Suprapubic skin (tissue), 4 donors: ENCODE measurements around the gene PCDHA1. TPM values are rescaled to one million over a fixed set of nuclear protein-coding genes. Genes with fewer than 3 reads are reported as not detected.

Experiments used
- DNase-seq, 2 donors: peaks; one replicate each; pipeline ENCODE4 v3.0.0-alpha.2; 2019; ENCODE audit warnings: low spot score in 2 of 2
- H3K27ac ChIP-seq: fragments of 200-600 bp; sonication (generic); one replicate; pipeline ENCODE4 v1.5.1; 2019
- H3K27me3 ChIP-seq: fragments of 200-600 bp; sonication (generic); one replicate; pipeline ENCODE4 v1.5.1; 2019
- H3K36me3 ChIP-seq: fragments of 200-600 bp; sonication (generic); one replicate; pipeline ENCODE4 v1.5.1; 2019
- H3K4me1 ChIP-seq: fragments of 200-600 bp; sonication (generic); one replicate; pipeline ENCODE4 v1.5.1; 2019
- H3K4me3 ChIP-seq: fragments of 200-600 bp; sonication (generic); one replicate; pipeline ENCODE4 v1.5.1; 2019; ENCODE audit warnings: mild to moderate bottlenecking
- H3K9me3 ChIP-seq: fragments of 200-600 bp; sonication (generic); one replicate; pipeline ENCODE4 v1.5.1; 2019
- EP300 ChIP-seq: sonication (generic); formaldehyde crosslinking; IDR thresholded peaks from one replicate; pipeline ENCODE4 v1.6.1; 2017; ENCODE audit warnings: antibody characterized with exemption
- POLR2A ChIP-seq, 2 donors: fragments of 450-650 bp; IDR thresholded peaks; one replicate each; pipeline ENCODE4 v1.6.1; 2017; ENCODE audit warnings: antibody characterized with exemption in 2 of 2, mild to moderate bottlenecking in 2 of 2, moderate library complexity in 2 of 2
- POLR2AphosphoS5 ChIP-seq, 3 donors: sonication (generic); formaldehyde crosslinking; IDR thresholded peaks; one replicate each; pipeline ENCODE4 v1.6.1; 2017; ENCODE audit warnings: antibody characterized with exemption in 3 of 3
- WGBS: methylation state at CpG from one replicate; pipeline ENCODE4 v1.1.5; 2018; 5-methylcytosine and 5-hydroxymethylcytosine counted together
- total RNA-seq, 4 donors: library from RNA; depleted of rRNA; stranded (reverse); fragments of >200 nt; gene quantifications; one replicate each; pipeline ENCODE4 v1.1.0, GENCODE V29; 2016
- TF ChIP-seq, protein P1 (sequence below), 2 donors: fragments of 200-600 bp in 1 of 2; fragments of 450-650 bp in 1 of 2; sonication (generic) in 1 of 2; IDR thresholded peaks; one replicate each; pipeline ENCODE4 v1.5.1; 2016 to 2019; ENCODE audit warnings: antibody characterized with exemption in 2 of 2, mild to moderate bottlenecking in 1 of 2, moderate library complexity in 1 of 2

The PCDHA1 gene
- total RNA-seq, 4 donors from 2014 or later: not detected

DNA sequence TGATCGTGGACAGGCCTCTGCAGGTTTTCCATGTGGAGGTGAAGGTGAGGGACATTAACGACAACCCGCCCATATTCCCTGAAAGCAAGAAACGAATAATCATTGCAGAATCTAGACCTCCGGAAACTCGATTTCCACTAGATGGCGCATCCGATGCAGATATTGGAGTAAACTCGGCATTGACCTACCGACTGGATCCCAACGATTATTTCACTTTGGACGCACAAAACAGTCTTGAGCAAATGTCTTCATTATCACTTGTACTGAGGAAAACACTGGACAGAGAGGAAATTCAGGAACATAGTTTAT, 96.6 kb downstream of the PCDHA1 start:
- Histone ChIP-seq H3K27me3 (no peaks in the 10 kb centered on the region), H3K9me3 (peaks cover 27% of the 10 kb centered on the region), H3K27ac (no peak overlapping the region), H3K36me3 (no peaks in the 10 kb centered on the region), H3K4me3 (no peak overlapping the region), H3K4me1 (no peaks in the 10 kb centered on the region)
- DNase-seq: no peak
- WGBS: 21% methylated on average over 12 of the region's 12 CpGs
- TF ChIP-seq, protein P1, sequence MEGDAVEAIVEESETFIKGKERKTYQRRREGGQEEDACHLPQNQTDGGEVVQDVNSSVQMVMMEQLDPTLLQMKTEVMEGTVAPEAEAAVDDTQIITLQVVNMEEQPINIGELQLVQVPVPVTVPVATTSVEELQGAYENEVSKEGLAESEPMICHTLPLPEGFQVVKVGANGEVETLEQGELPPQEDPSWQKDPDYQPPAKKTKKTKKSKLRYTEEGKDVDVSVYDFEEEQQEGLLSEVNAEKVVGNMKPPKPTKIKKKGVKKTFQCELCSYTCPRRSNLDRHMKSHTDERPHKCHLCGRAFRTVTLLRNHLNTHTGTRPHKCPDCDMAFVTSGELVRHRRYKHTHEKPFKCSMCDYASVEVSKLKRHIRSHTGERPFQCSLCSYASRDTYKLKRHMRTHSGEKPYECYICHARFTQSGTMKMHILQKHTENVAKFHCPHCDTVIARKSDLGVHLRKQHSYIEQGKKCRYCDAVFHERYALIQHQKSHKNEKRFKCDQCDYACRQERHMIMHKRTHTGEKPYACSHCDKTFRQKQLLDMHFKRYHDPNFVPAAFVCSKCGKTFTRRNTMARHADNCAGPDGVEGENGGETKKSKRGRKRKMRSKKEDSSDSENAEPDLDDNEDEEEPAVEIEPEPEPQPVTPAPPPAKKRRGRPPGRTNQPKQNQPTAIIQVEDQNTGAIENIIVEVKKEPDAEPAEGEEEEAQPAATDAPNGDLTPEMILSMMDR (IDR thresholded peaks at IDR 0.05): no peak
- TF ChIP-seq POLR2AphosphoS5 (IDR thresholded peaks at IDR 0.05) (no peak), POLR2A (IDR thresholded peaks at IDR 0.05) (no peak), EP300 (no peak)

DNA sequence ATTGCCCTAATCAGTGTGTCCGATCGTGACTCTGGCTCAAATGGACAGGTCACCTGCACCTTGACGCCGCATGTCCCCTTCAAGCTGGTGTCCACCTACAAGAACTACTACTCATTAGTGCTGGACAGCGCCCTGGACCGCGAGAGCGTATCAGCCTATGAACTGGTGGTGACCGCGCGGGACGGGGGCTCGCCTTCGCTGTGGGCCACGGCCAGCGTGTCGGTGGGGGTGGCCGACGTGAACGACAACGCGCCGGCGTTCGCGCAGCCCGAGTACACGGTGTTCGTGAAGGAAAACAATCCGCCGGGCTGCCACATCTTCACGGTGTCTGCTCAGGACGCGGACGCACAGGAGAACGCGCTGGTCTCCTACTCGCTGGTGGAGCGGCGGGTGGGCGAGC, 97.4 kb downstream of the PCDHA1 start:
- no peak for DNase-seq
- peaks cover 27% of the 10 kb centered on the region for H3K9me3 ChIP-seq
- 41% methylated on average over 13 of the region's 41 CpGs for WGBS
- no peaks in the 10 kb centered on the region for H3K4me1 ChIP-seq
- TF ChIP-seq, protein P1 (IDR thresholded peaks at IDR 0.05): no peak
- no peak for TF ChIP-seq POLR2AphosphoS5 (IDR thresholded peaks at IDR 0.05)
- no peak for TF ChIP-seq POLR2A (IDR thresholded peaks at IDR 0.05)
- TF ChIP-seq EP300: no peak
- H3K4me3 ChIP-seq: no peak overlapping the region
- no peaks in the 10 kb centered on the region for H3K27me3 ChIP-seq
- H3K36me3 ChIP-seq: no peaks in the 10 kb centered on the region
- no peak overlapping the region for H3K27ac ChIP-seq

DNA sequence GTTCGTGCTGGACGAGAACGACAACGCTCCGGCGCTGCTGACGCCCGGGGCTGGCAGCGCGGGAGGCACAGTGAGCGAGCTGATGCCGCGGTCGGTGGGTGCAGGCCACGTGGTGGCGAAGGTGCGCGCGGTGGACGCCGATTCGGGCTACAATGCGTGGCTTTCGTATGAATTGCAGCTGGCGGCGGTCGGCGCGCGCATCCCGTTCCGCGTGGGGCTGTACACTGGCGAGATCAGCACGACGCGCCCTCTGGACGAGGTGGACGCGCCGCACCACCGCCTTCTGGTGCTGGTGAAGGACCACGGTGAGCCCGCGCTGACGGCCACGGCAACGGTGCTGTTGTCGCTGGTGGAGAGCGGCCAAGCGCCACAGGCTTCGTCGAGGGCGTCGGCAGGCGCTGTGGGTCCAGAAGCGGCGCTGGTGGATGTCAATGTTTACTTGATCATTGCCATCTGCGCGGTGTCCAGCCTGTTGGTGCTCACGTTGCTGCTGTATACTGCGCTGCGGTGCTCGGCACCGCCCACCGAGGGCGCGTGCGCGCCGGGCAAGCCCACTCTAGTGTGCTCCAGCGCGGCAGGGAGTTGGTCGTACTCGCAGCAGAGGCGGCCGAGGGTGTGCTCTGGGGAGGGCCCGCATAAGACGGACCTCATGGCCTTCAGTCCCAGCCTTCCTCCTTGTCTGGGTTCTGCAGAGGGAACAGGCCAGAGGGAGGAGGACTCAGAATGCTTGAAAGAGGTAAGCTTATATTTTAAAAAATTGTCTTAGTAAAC, 98.2 kb downstream of the PCDHA1 start:
- 48% methylated on average over 23 of the region's 79 CpGs for WGBS
- TF ChIP-seq EP300 (no peak), POLR2A (IDR thresholded peaks at IDR 0.05) (no peak), POLR2AphosphoS5 (IDR thresholded peaks at IDR 0.05) (no peak)
- TF ChIP-seq, protein P1 (IDR thresholded peaks at IDR 0.05): no peak
- no peak overlapping the region for H3K4me3 ChIP-seq

DNA sequence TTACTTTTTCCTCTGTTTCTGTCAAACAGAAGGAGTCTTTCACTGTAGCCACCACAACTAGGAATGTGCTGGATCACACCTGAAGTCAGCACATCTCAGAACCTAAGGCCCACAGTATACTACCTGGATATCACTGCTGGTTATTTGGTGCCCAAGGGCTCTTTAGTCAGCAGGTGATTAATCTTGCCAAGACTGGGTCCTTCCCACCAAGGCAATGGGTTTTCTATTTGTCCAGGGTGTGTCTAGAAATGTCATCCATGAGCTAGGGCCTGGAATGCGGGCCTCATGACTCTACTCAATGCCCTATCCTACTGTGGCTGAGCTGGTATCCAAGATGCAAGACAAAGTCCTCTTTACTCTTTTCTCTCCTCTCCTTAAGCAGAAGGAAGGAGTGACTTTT, 130.4 kb downstream of the PCDHA1 start:
- no peaks in the 10 kb centered on the region for H3K36me3 ChIP-seq
- no peaks in the 10 kb centered on the region for H3K27me3 ChIP-seq
- no peak for DNase-seq
- H3K4me3 ChIP-seq: no peak overlapping the region
- no peaks in the 10 kb centered on the region for H3K4me1 ChIP-seq
- 87% methylated on average over 1 of the region's 1 CpG for WGBS
- H3K9me3 ChIP-seq: peaks cover 8% of the 10 kb centered on the region
- no peak overlapping the region for H3K27ac ChIP-seq
- TF ChIP-seq, protein P1 (IDR thresholded peaks at IDR 0.05): no peak

More for the DNA sequence above, 98.2 kb downstream of the PCDHA1 start:
- H3K27ac ChIP-seq: no peak overlapping the region
- DNase-seq: no peak
- no peaks in the 10 kb centered on the region for H3K36me3 ChIP-seq
- peaks cover 27% of the 10 kb centered on the region for H3K9me3 ChIP-seq
- no peaks in the 10 kb centered on the region for H3K27me3 ChIP-seq
- no peaks in the 10 kb centered on the region for H3K4me1 ChIP-seq

DNA sequence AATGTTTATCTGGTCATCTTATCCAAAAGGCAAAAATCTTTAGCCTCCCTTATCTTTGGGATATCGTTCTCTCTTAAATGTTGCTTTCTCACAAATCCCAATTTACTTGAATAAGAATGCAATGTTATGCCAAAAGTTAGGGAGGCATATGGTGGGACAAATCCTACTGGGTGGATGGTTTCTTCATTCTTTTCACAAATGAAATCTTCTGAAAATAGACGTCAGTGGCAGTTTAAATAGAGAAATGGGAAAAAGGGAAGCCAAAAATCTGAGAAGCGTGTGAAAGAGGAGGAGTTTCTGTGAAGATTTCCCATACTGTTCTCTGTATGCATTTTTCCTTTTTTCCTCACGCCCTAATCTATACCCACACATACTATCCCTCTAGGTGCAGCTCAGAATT, 137.7 kb downstream of the PCDHA1 start:
- no peak overlapping the region for H3K27ac ChIP-seq
- no peak for TF ChIP-seq POLR2A (IDR thresholded peaks at IDR 0.05)
- TF ChIP-seq, protein P1 (IDR thresholded peaks at IDR 0.05): no peak
- TF ChIP-seq EP300: no peak
- no peak for TF ChIP-seq POLR2AphosphoS5 (IDR thresholded peaks at IDR 0.05)
- no peak overlapping the region for H3K4me3 ChIP-seq
- WGBS: 69% methylated on average over 4 of the region's 4 CpGs
- DNase-seq: no peak
- no peaks in the 10 kb centered on the region for H3K9me3 ChIP-seq
- peaks cover 16% of the 10 kb centered on the region for H3K4me1 ChIP-seq
- H3K27me3 ChIP-seq: peaks cover 22% of the 10 kb centered on the region
- H3K36me3 ChIP-seq: no peaks in the 10 kb centered on the region
